OCI-LY7 (cell line): ENCODE results near the gene SMG9.

Experiments used
- CTCF ChIP-seq: fragments of 200-600 bp; sonication (generic); conservative IDR thresholded peaks from 2 replicates; pipeline ENCODE4 v1.5.1; 2014; ENCODE audit warnings: mild to moderate bottlenecking, antibody characterized with exemption, low read length, moderate library complexity, mixed read lengths
- EZH2phosphoT487 ChIP-seq: fragments of 200-600 bp; sonication (generic); IDR thresholded peaks from 2 replicates; pipeline ENCODE4 v1.6.1; 2018; ENCODE audit warnings: low read depth, borderline replicate concordance, mild to moderate bottlenecking, mixed run types, antibody characterized with exemption, low read length, moderate library complexity, mixed read lengths

DNA sequence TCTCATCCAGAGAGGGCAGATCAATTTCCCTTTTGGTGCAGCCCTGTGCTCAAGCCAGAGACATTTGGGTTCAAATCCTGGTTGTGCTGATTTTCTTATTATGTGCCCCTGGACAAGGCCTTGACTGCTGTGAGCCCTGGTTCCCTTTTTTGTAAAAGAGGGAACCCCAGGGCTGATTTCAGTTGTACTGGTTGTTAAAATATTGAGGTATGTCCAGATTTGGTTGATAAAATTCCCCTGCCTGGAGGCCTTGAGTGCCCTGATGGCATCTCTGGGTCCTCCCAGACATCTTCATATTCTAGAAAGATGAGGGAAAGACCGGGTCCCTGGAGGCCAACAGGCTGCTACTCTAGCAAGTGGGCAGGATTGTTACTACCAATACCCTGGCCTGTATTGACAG, 70.4 kb downstream of the SMG9 start:
- no peak for TF ChIP-seq CTCF
- TF ChIP-seq EZH2phosphoT487: no peak
